Tibial artery (tissue), 4 donors: Measurements from ENCODE around the gene ASB2.

Experiments
- DNase-seq, 2 donors: peaks; one replicate each; pipeline ENCODE4 v3.0.0-alpha.2; 2019
- H3K27ac ChIP-seq, 2 donors: fragments of 200-600 bp; sonication (generic) in 1 of 2; 1 replicate in 1 of 2; 2 replicates in 1 of 2; pipeline ENCODE4 v1.5.1; 2018 to 2019; ENCODE audit warnings: mild to moderate bottlenecking in 1 of 2
- H3K27me3 ChIP-seq, 2 donors: fragments of 200-600 bp; sonication (generic) in 1 of 2; one replicate each; pipeline versions ENCODE4 v1.5.1 to v1.6.0; 2016 to 2019
- H3K36me3 ChIP-seq, 3 donors: fragments of 200-600 bp; sonication (generic) in 2 of 3; one replicate each; pipeline ENCODE4 v1.5.1; 2016 to 2019; ENCODE audit warnings: mild to moderate bottlenecking in 2 of 3
- H3K4me1 ChIP-seq, 4 donors: fragments of 200-600 bp; sonication (generic) in 2 of 4; 1 replicate in 3 of 4; 2 replicates in 1 of 4; pipeline ENCODE4 v1.5.1; 2016 to 2019
- H3K4me3 ChIP-seq, 2 donors: fragments of 200-600 bp; sonication (generic) in 1 of 2; 1 replicate in 1 of 2; 2 replicates in 1 of 2; pipeline ENCODE4 v1.5.1; 2018 to 2019; ENCODE audit warnings: mild to moderate bottlenecking in 2 of 2
- H3K9me3 ChIP-seq, 3 donors: fragments of 200-600 bp; sonication (generic) in 1 of 3; one replicate each; pipeline ENCODE4 v1.5.1; 2016 to 2019
- CTCF ChIP-seq, 2 experiments: fragments of 200-600 bp in 1 of 2; fragments of 450-650 bp in 1 of 2; IDR thresholded peaks; one replicate each; pipeline ENCODE4 v1.5.1; 2017 to 2019; ENCODE audit warnings: antibody characterized with exemption in 2 of 2, mild to moderate bottlenecking in 1 of 2, moderate library complexity in 1 of 2
- intact Hi-C: fragments of 100-400 bp; cut with DNase I; formaldehyde crosslinking; loops from one replicate; pipeline ENCODE4 v1.15.0; 2023; ENCODE audit warnings: low total_unique reads

The ASB2 gene

GRCh38 chr14:93991212-93991611 is 14.8 kb upstream of the ASB2 start:
- no peaks in the 10 kb centered on the region for H3K9me3 ChIP-seq
- no peak overlapping the region for H3K4me3 ChIP-seq
- H3K36me3 ChIP-seq = no peaks in the 10 kb centered on the region
- no peak for TF ChIP-seq CTCF (IDR thresholded peaks at IDR 0.05)
- DNase-seq = no peak
- H3K27me3 ChIP-seq = no peaks in the 10 kb centered on the region
- H3K4me1 ChIP-seq = peaks cover 0 to 37% (median 29%) of the 10 kb centered on the region in 4 donors
- H3K27ac ChIP-seq = no peak overlapping the region
- intact Hi-C loops = no loop called here

- TF ChIP-seq CTCF (IDR thresholded peaks at IDR 0.05) = no peak
- DNase-seq = no peak
- Histone ChIP-seq H3K36me3 (no peaks in the 10 kb centered on the region), H3K27ac (no peak overlapping the region), H3K4me1 (peaks cover 0 to 36% (median 17%) of the 10 kb centered on the region in 4 donors), H3K4me3 (no peak overlapping the region), H3K9me3 (no peaks in the 10 kb centered on the region), H3K27me3 (no peaks in the 10 kb centered on the region)
- intact Hi-C loops = no loop called here
Observed at GRCh38 chr14:93989939-93990338, 13.6 kb upstream of the ASB2 start.

- intact Hi-C loops = no loop called here
- Histone ChIP-seq H3K27ac (peak overlapping the region; percentile 48 to 53), H3K4me3 (no peak overlapping the region), H3K27me3 (no peaks in the 10 kb centered on the region), H3K4me1 (peaks cover 0 to 35% (median 16%) of the 10 kb centered on the region in 4 donors), H3K36me3 (no peaks in the 10 kb centered on the region), H3K9me3 (no peaks in the 10 kb centered on the region)
- no peak for DNase-seq
- TF ChIP-seq CTCF (IDR thresholded peaks at IDR 0.05) = no peak
Observed at GRCh38 chr14:93987815-93988476, 11.6 kb upstream of the ASB2 start.

GRCh38 chr14:93987376-93987775 is 11.0 kb upstream of the ASB2 start:
- no peaks in the 10 kb centered on the region for H3K27me3 ChIP-seq
- peak overlapping the region; percentile 48 to 53 for H3K27ac ChIP-seq

GRCh38 chr14:93986955-93987354 is 10.6 kb upstream of the ASB2 start:
- H3K9me3 ChIP-seq = no peaks in the 10 kb centered on the region
- TF ChIP-seq CTCF (IDR thresholded peaks at IDR 0.05) = no peak
- H3K27me3 ChIP-seq = no peaks in the 10 kb centered on the region
- no peak overlapping the region for H3K4me3 ChIP-seq
- H3K36me3 ChIP-seq = no peaks in the 10 kb centered on the region
- peak overlapping the region; percentile 48 to 53 for H3K27ac ChIP-seq
- intact Hi-C loops = no loop called here
- peaks cover 0 to 45% (median 25%) of the 10 kb centered on the region in 4 donors for H3K4me1 ChIP-seq
- DNase-seq = no peak

More at GRCh38 chr14:93987376-93987775, 11.0 kb upstream of the ASB2 start:
- TF ChIP-seq CTCF (IDR thresholded peaks at IDR 0.05) = no peak
- Histone ChIP-seq H3K36me3 (no peaks in the 10 kb centered on the region), H3K4me3 (no peak overlapping the region), H3K4me1 (peaks cover 0 to 41% (median 21%) of the 10 kb centered on the region in 4 donors), H3K9me3 (no peaks in the 10 kb centered on the region)
- no peak for DNase-seq
- intact Hi-C loops = no loop called here
